GM23338 (cell line): ENCODE measurements around the gene SH3RF3. TPM values are rescaled to one million over a fixed set of nuclear protein-coding genes. Genes with fewer than 3 reads are reported as not detected.

ENCODE experiments used
- ATAC-seq: fragments of 200-7000 bp; cut with Tn5 transposase; 3 replicates; pipeline ENCODE4 v1.9.1; 2020
- DNase-seq: peaks from one replicate; pipeline ENCODE4 v3.0.0-alpha.2; 2015; ENCODE audit warnings: low spot score
- H2AFZ ChIP-seq: fragments of 200-600 bp; sonication (generic); 2 replicates; pipeline ENCODE4 v1.8.0; 2016; ENCODE audit warnings: antibody characterized with exemption, mild to moderate bottlenecking, moderate library complexity
- H3F3A ChIP-seq: fragments of 200-600 bp; sonication (generic); replicated peaks from 2 replicates; pipeline ENCODE4 v1.8.0; 2017; ENCODE audit warnings: antibody characterized with exemption, mixed run types, low read depth
- H3K27ac ChIP-seq: fragments of 200-600 bp; sonication (generic); 2 replicates; pipeline ENCODE4 v1.6.1; 2016; ENCODE audit warnings: low read depth
- H3K27me3 ChIP-seq: fragments of 200-600 bp; sonication (generic); 2 replicates; pipeline ENCODE4 v1.8.0; 2016; ENCODE audit warnings: mild to moderate bottlenecking, mixed run types, moderate library complexity; ENCODE audit not compliant: insufficient read depth
- H3K36me3 ChIP-seq: fragments of 200-600 bp; sonication (generic); 2 replicates; pipeline ENCODE4 v1.8.0; 2016; ENCODE audit warnings: mild to moderate bottlenecking; ENCODE audit not compliant: insufficient read depth
- H3K4me1 ChIP-seq: fragments of 200-600 bp; sonication (generic); 2 replicates; pipeline ENCODE4 v1.8.0; 2016; ENCODE audit warnings: mild to moderate bottlenecking, moderate library complexity; ENCODE audit not compliant: insufficient read depth
- H3K4me2 ChIP-seq: fragments of 200-600 bp; sonication (generic); 2 replicates; pipeline ENCODE4 v1.7.1; 2017; ENCODE audit warnings: mixed run types
- H3K4me3 ChIP-seq: fragments of 200-600 bp; sonication (generic); 2 replicates; pipeline ENCODE4 v1.6.1; 2016; ENCODE audit warnings: mixed run types
- H3K79me2 ChIP-seq: fragments of 200-600 bp; sonication (generic); replicated peaks from 2 replicates; pipeline ENCODE4 v1.8.0; 2017; ENCODE audit warnings: mild to moderate bottlenecking; ENCODE audit not compliant: insufficient read depth
- H3K9me2 ChIP-seq: fragments of 200-600 bp; sonication (generic); 2 replicates; pipeline ENCODE4 v1.8.0; 2017; ENCODE audit not compliant: insufficient read depth
- H4K20me1 ChIP-seq: fragments of 200-600 bp; sonication (generic); replicated peaks from 2 replicates; pipeline ENCODE4 v1.8.0; 2017; ENCODE audit warnings: mild to moderate bottlenecking; ENCODE audit not compliant: insufficient read depth
- H3K27ac Mint-ChIP-seq: 2 replicates; pipeline ENCODE4 v1.8.0; 2020; ENCODE audit warnings: inconsistent platforms, mild to moderate bottlenecking, moderate library complexity, mixed read lengths
- H3K27me3 Mint-ChIP-seq: 3 replicates; pipeline ENCODE4 v1.8.0; 2022; ENCODE audit warnings: low read depth, mild to moderate bottlenecking, moderate library complexity, mixed read lengths, inconsistent platforms; ENCODE audit not compliant: insufficient read depth, poor library complexity
- H3K36me3 Mint-ChIP-seq: 3 replicates; pipeline ENCODE4 v1.8.0; 2021; ENCODE audit warnings: low read depth, mild to moderate bottlenecking, inconsistent platforms, moderate library complexity, mixed read lengths
- H3K4me1 Mint-ChIP-seq: 3 replicates; pipeline ENCODE4 v1.8.0; 2020; ENCODE audit warnings: mild to moderate bottlenecking, inconsistent platforms, mixed read lengths
- H3K4me3 Mint-ChIP-seq: 3 replicates; pipeline ENCODE4 v1.8.0; 2021; ENCODE audit warnings: moderate library complexity, mild to moderate bottlenecking, inconsistent platforms, mixed read lengths
- H3K9me3 Mint-ChIP-seq: 3 replicates; pipeline ENCODE4 v1.8.0; 2020; ENCODE audit warnings: moderate library complexity, mild to moderate bottlenecking, inconsistent platforms, mixed read lengths
- CREB1 ChIP-seq: fragments of 250-450 bp; sonication (Bioruptor Pico); IDR thresholded peaks from 2 replicates; pipeline ENCODE4 v1.5.0; 2020; ENCODE audit warnings: low read depth, mild to moderate bottlenecking, moderate library complexity
- CTCF ChIP-seq, 2 experiments: fragments of 200-600 bp in 1 of 2; sonication (generic) in 1 of 2; conservative IDR thresholded peaks; 2 replicates each; pipeline versions ENCODE4 v1.5.1 to v1.6.1; 2016 to 2017; ENCODE audit warnings: antibody characterized with exemption in 2 of 2, low read depth in 2 of 2, mild to moderate bottlenecking in 2 of 2, moderate library complexity in 1 of 2
- EZH2 ChIP-seq: fragments of 200-600 bp; sonication (generic); IDR thresholded peaks from one replicate; pipeline ENCODE4 v1.8.0; 2017; ENCODE audit warnings: antibody characterized with exemption, mild to moderate bottlenecking, low read depth; ENCODE audit not compliant: unreplicated experiment
- EZH2phosphoT487 ChIP-seq: fragments of 200-600 bp; sonication (generic); IDR thresholded peaks from one replicate; pipeline ENCODE4 v1.8.1; 2018; ENCODE audit warnings: antibody characterized with exemption; ENCODE audit not compliant: unreplicated experiment
- JUNB ChIP-seq: IDR thresholded peaks from one replicate; pipeline ENCODE4 v1.6.1; 2016; ENCODE audit warnings: antibody characterized with exemption; ENCODE audit not compliant: unreplicated experiment
- NANOG ChIP-seq: IDR thresholded peaks from 2 replicates; pipeline ENCODE4 v1.6.1; 2016; ENCODE audit warnings: antibody characterized with exemption, borderline replicate concordance
- POLR2AphosphoS5 ChIP-seq: IDR thresholded peaks from 2 replicates; pipeline ENCODE4 v1.6.1; 2016; ENCODE audit warnings: antibody characterized with exemption, low read depth
- REST ChIP-seq: IDR thresholded peaks from one replicate; pipeline ENCODE4 v1.6.1; 2018; ENCODE audit warnings: antibody characterized with exemption; ENCODE audit not compliant: unreplicated experiment
- STAT1 ChIP-seq: IDR thresholded peaks from one replicate; pipeline ENCODE4 v1.6.1; 2016; ENCODE audit warnings: antibody characterized with exemption; ENCODE audit not compliant: unreplicated experiment
- ZNF114 ChIP-seq: fragments of 250-450 bp; sonication (Bioruptor Pico); IDR thresholded peaks from 2 replicates; pipeline ENCODE4 v1.5.0; 2020; ENCODE audit warnings: mild to moderate bottlenecking, moderate library complexity
- ZNF331 ChIP-seq: fragments of 250-450 bp; sonication (Bioruptor Pico); IDR thresholded peaks from 2 replicates; pipeline ENCODE4 v1.5.0; 2020; ENCODE audit warnings: low read depth, mild to moderate bottlenecking, moderate library complexity
- ZNF462 ChIP-seq: fragments of 250-450 bp; sonication (Bioruptor Pico); IDR thresholded peaks from 2 replicates; pipeline ENCODE4 v1.5.0; 2020; ENCODE audit warnings: mild to moderate bottlenecking, moderate library complexity
- polyA plus RNA-seq: library from polyadenylated mRNA; unstranded; fragments of >200 nt; fragmentation: Nextera tagmentation; extraction: Ambion mirVana; gene quantifications from 2 replicates; pipeline ENCODE4 v1.2.1, GENCODE V29; 2016
- total RNA-seq: library from RNA; depleted of rRNA; stranded (reverse); fragments of >200 nt; shearing (Covaris generic); gene quantifications from 2 replicates; pipeline ENCODE4 v1.2.3, GENCODE V29; 2014

SH3RF3 gene
- total and polyA plus RNA-seq, 2 experiments from 2014 or later: 0.11 to 0.63 TPM

GRCh38 chr2:109297566-109298490 lies 168.8 kb downstream of the SH3RF3 start (continued):
- TF ChIP-seq EZH2 (no peak), JUNB (no peak)

GRCh38 chr2:109298851-109299250 lies 169.8 kb downstream of the SH3RF3 start:
- Mint-ChIP-seq H3K4me3 (no peak overlapping the region), H3K27ac (no peak overlapping the region), H3K36me3 (no peaks in the 10 kb centered on the region), H3K9me3 (no peaks in the 10 kb centered on the region), H3K27me3 (peaks cover 8% of the 10 kb centered on the region), H3K4me1 (no peaks in the 10 kb centered on the region)
- no peaks in the 10 kb centered on the region for H3K79me2 ChIP-seq
- DNase-seq: no peak
- H3K27me3 ChIP-seq: no peaks in the 10 kb centered on the region
- H4K20me1 ChIP-seq: no peaks in the 10 kb centered on the region
- H3K27ac ChIP-seq: no peak overlapping the region
- H3F3A ChIP-seq: no peaks in the 10 kb centered on the region
- H3K36me3 ChIP-seq: no peaks in the 10 kb centered on the region
- H3K4me1 ChIP-seq: no peaks in the 10 kb centered on the region
- H3K4me2 ChIP-seq: no peak overlapping the region
- ATAC-seq: no peak
- H3K9me2 ChIP-seq: no peaks in the 10 kb centered on the region
- H2AFZ ChIP-seq: no peak overlapping the region
- H3K4me3 ChIP-seq: no peak overlapping the region
- TF ChIP-seq EZH2phosphoT487 (no peak), ZNF462 (CRISPR knock-in tag) (no peak), POLR2AphosphoS5 (no peak), JUNB (no peak), STAT1 (no peak), REST (no peak), NANOG (no peak), CREB1 (CRISPR knock-in tag) (no peak), ZNF114 (CRISPR knock-in tag) (no peak), CTCF (conservative IDR thresholded peaks at IDR 0.05; ENCODE audit: low read depth in 2 of 2) (no peak), EZH2 (no peak), ZNF331 (CRISPR knock-in tag) (no peak)
